ENCODE results near the gene RNMT. TPM values are rescaled to one million over a fixed set of nuclear protein-coding genes. Genes with fewer than 3 reads are reported as not detected.
"Not testable (repeated sequence)": the region's sequence is repeated elsewhere in the genome, so short reads cannot be mapped to it uniquely, and the experiment has no call there.

Gene RNMT
- total RNA-seq, 1 donor from 2014 or later = 32.1 TPM

GRCh38 chr18:13688191-13689136 lies 38.0 kb upstream of the RNMT start:
- no peak for ATAC-seq
- TF ChIP-seq, protein P1, sequence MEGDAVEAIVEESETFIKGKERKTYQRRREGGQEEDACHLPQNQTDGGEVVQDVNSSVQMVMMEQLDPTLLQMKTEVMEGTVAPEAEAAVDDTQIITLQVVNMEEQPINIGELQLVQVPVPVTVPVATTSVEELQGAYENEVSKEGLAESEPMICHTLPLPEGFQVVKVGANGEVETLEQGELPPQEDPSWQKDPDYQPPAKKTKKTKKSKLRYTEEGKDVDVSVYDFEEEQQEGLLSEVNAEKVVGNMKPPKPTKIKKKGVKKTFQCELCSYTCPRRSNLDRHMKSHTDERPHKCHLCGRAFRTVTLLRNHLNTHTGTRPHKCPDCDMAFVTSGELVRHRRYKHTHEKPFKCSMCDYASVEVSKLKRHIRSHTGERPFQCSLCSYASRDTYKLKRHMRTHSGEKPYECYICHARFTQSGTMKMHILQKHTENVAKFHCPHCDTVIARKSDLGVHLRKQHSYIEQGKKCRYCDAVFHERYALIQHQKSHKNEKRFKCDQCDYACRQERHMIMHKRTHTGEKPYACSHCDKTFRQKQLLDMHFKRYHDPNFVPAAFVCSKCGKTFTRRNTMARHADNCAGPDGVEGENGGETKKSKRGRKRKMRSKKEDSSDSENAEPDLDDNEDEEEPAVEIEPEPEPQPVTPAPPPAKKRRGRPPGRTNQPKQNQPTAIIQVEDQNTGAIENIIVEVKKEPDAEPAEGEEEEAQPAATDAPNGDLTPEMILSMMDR (IDR thresholded peaks at IDR 0.05) = no peak

DNA sequence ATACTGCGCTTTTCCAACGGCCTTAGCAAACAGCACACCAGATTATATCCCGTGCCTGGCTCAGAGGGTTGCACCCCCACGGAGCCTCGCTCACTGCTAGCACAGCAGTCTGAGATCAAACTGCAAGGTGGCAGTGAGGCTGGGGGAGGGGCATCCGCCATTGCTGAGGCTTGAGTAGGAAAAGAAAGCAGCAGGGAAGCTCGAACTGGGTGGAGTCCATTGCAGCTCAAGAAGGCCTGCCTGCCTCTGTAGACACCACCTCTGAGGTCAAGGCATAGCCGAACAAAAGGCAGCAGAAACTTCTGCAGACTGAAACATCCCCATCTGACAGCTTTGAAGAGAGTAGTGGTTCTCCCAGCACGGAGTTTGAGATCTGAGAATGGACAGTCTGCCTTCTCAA lies 36.4 kb upstream of the RNMT start:
- H3K4me3 ChIP-seq; H3K4me1 ChIP-seq; DNase-seq; H3K27me3 ChIP-seq (ENCODE audit: low read depth); H3K36me3 ChIP-seq; H3K9me3 ChIP-seq; H3K27ac ChIP-seq; ATAC-seq; intact Hi-C loops (cut with DNase I): not testable (repeated sequence)

More at GRCh38 chr18:13688191-13689136, 38.0 kb upstream of the RNMT start:
- Histone ChIP-seq H3K4me3 (no peak overlapping the region), H3K4me1 (no peaks in the 10 kb centered on the region), H3K27ac (no peak overlapping the region), H3K27me3 (ENCODE audit: low read depth) (no peaks in the 10 kb centered on the region), H3K9me3 (no peaks in the 10 kb centered on the region), H3K36me3 (no peaks in the 10 kb centered on the region)
- no peak for DNase-seq
- intact Hi-C loops (cut with DNase I) = no loop called here

GRCh38 chr18:13695337-13695736 lies 31.1 kb upstream of the RNMT start:
- H3K4me3 ChIP-seq; ATAC-seq; DNase-seq; intact Hi-C loops (cut with DNase I); H3K4me1 ChIP-seq; H3K9me3 ChIP-seq; H3K27me3 ChIP-seq (ENCODE audit: low read depth); H3K27ac ChIP-seq; H3K36me3 ChIP-seq: not testable (repeated sequence)

- H3K36me3 ChIP-seq = no peaks in the 10 kb centered on the region
- no peaks in the 10 kb centered on the region for H3K4me1 ChIP-seq
- H3K27ac ChIP-seq = no peak overlapping the region
- intact Hi-C loops (cut with DNase I) = no loop called here
- H3K9me3 ChIP-seq = peaks cover 16% of the 10 kb centered on the region
- ATAC-seq (no peak), DNase-seq (no peak)
- no peak overlapping the region for H3K4me3 ChIP-seq
- H3K27me3 ChIP-seq (ENCODE audit: low read depth) = no peaks in the 10 kb centered on the region
- TF ChIP-seq, protein P1 (IDR thresholded peaks at IDR 0.05) = no peak
Measured at GRCh38 chr18:13696961-13697360, 29.5 kb upstream of the RNMT start.

- H3K27ac ChIP-seq = no peak overlapping the region
- ATAC-seq = no peak
Measured at GRCh38 chr18:13700153-13700552, 26.3 kb upstream of the RNMT start.

GRCh38 chr18:13703899-13704298 lies 22.6 kb upstream of the RNMT start:
- no peaks in the 10 kb centered on the region for H3K27me3 ChIP-seq (ENCODE audit: low read depth)
- TF ChIP-seq, protein P1 (IDR thresholded peaks at IDR 0.05) = no peak
- no peaks in the 10 kb centered on the region for H3K4me1 ChIP-seq
- no peaks in the 10 kb centered on the region for H3K36me3 ChIP-seq
- peaks cover 23% of the 10 kb centered on the region for H3K9me3 ChIP-seq
- H3K4me3 ChIP-seq = no peak overlapping the region
- H3K27ac ChIP-seq = no peak overlapping the region
- ATAC-seq = no peak
- DNase-seq = no peak
- intact Hi-C loops (cut with DNase I) = no loop called here

More at GRCh38 chr18:13700153-13700552, 26.3 kb upstream of the RNMT start:
- Histone ChIP-seq H3K4me1 (no peaks in the 10 kb centered on the region), H3K36me3 (no peaks in the 10 kb centered on the region), H3K27me3 (ENCODE audit: low read depth) (no peaks in the 10 kb centered on the region), H3K4me3 (no peak overlapping the region), H3K9me3 (peaks cover 23% of the 10 kb centered on the region)
- TF ChIP-seq, protein P1 (IDR thresholded peaks at IDR 0.05) = no peak
- no peak for DNase-seq
- intact Hi-C loops (cut with DNase I) = no loop called here
